ENCODE results near the gene TMEM43.

Gene TMEM43

DNA sequence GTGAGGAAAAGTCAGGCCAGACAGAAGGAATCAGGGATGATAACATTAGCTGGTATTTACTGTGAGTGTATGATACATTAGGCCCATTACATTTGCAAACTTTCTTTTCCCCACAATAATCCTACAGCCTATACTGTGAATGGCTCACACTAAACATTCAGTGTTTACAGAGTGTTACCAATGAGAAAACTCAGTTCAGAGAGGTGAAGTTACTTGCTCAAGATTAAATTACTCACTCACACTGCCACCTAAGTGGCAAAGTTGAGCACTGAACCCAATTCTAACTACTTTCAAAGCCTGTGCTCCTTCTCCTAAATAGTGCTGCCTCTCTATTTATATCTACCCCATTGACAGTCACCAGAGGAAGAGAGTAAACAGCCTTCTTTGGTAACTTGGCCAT is 45.0 kb downstream of the TMEM43 start:
- Histone ChIP-seq H3K27ac (replicated peaks) (no peak overlapping the region), H3K27me3 (ENCODE audit: insufficient read depth, poor library complexity, severe bottlenecking) (no peaks in the 10 kb centered on the region), H3K4me3 (replicated peaks; ENCODE audit: insufficient read depth, low read length) (no peak overlapping the region)
- no peak for DNase-seq (ENCODE audit: low read depth in 1 of 2, low spot score in 1 of 2)
- TF ChIP-seq GABPA (IDR thresholded peaks at IDR 0.05; ENCODE audit: low read depth) (no peak), POLR2AphosphoS5 (IDR thresholded peaks at IDR 0.05; ENCODE audit: low read depth) (no peak), SPI1 (IDR thresholded peaks at IDR 0.05; ENCODE audit: borderline replicate concordance, low read depth) (no peak), REST (IDR thresholded peaks at IDR 0.05; ENCODE audit: insufficient replicate concordance, low read depth) (no peak), CTCF (IDR thresholded peaks at IDR 0.05; ENCODE audit: insufficient read depth, low read length) (no peak)

DNA sequence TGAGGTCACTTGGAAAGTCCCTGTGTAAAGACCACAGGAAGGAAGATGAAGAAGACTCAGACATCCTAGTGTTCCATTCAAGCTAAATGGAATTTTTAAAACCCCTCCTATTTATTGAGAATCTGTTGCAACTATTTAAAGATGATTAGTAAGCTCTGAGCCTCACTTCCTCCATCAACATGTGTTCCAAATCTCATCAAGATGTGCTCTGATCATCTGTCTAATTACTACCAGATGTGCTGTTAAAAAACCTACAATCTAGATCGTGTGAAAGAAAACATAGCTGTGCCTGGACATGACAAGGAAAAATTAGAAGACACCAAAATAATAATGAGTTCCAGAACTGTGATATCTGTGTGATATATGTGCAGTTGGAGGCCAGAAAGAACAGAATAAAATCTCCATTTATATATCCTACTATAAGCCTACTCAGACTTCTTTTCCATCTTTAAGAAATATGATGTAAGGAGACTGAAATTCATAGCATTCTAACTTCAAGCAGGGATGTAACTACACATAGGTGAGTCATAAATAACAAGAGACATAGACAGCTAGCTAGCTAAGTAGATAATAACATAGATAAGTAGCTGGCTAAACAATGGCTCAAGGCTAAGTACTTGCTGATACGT is 45.8 kb downstream of the TMEM43 start:
- no peak for TF ChIP-seq REST (IDR thresholded peaks at IDR 0.05; ENCODE audit: insufficient replicate concordance, low read depth)
- TF ChIP-seq POLR2AphosphoS5 (IDR thresholded peaks at IDR 0.05; ENCODE audit: low read depth) = no peak
- no peak for TF ChIP-seq SPI1 (IDR thresholded peaks at IDR 0.05; ENCODE audit: borderline replicate concordance, low read depth)
- TF ChIP-seq GABPA (IDR thresholded peaks at IDR 0.05; ENCODE audit: low read depth) = no peak
- no peak for TF ChIP-seq CTCF (IDR thresholded peaks at IDR 0.05; ENCODE audit: insufficient read depth, low read length)
- Histone ChIP-seq H3K27ac (replicated peaks) (no peak overlapping the region), H3K4me3 (replicated peaks; ENCODE audit: insufficient read depth, low read length) (no peak overlapping the region), H3K27me3 (ENCODE audit: insufficient read depth, poor library complexity, severe bottlenecking) (no peaks in the 10 kb centered on the region)
- no peak for DNase-seq (ENCODE audit: low read depth in 1 of 2, low spot score in 1 of 2)

- Histone ChIP-seq H3K4me3 (replicated peaks; ENCODE audit: insufficient read depth, low read length) (no peak overlapping the region), H3K27me3 (ENCODE audit: insufficient read depth, poor library complexity, severe bottlenecking) (no peaks in the 10 kb centered on the region), H3K27ac (replicated peaks) (no peak overlapping the region)
- no peak for DNase-seq (ENCODE audit: low read depth in 1 of 2, low spot score in 1 of 2)
- no peak for TF ChIP-seq SPI1 (IDR thresholded peaks at IDR 0.05; ENCODE audit: borderline replicate concordance, low read depth)
- TF ChIP-seq GABPA (IDR thresholded peaks at IDR 0.05; ENCODE audit: low read depth) = no peak
- TF ChIP-seq REST (IDR thresholded peaks at IDR 0.05; ENCODE audit: insufficient replicate concordance, low read depth) = no peak
- no peak for TF ChIP-seq POLR2AphosphoS5 (IDR thresholded peaks at IDR 0.05; ENCODE audit: low read depth)
- TF ChIP-seq CTCF (IDR thresholded peaks at IDR 0.05; ENCODE audit: insufficient read depth, low read length) = no peak
Observed at GRCh38 chr3:14172496-14172895, 47.6 kb downstream of the TMEM43 start.

All from HL-60 (cell line).